ENCODE measurements around the gene GDI1. TPM values are rescaled to one million over a fixed set of nuclear protein-coding genes. Genes with fewer than 3 reads are reported as not detected.

The GDI1 gene
- total RNA-seq, 1 donor from 2014 or later, result 143 TPM

DNA sequence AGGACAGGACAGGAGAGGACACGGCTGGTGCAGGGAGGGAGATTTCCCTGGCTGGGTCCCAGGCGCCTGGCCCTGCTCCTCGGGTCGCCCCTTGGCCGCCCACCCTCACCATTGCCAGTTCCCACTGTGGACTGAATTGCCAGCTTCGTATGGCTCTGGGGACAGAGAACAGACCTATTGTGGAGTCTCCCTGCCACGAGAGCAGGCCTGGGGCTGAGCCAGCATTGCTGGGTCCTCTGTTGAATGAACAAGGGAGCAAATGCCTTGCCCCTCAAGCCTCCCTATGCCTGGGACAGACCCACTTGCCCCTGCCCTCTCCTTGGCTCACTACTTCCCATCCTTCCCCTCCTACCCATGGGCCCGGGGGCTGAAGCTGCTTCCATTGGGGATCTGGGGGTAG, 25.4 kb downstream of the GDI1 start:
- H3K4me1 ChIP-seq (ENCODE audit: insufficient read depth, low read length), result peaks cover 4% of the 10 kb centered on the region
- H3K27me3 ChIP-seq (ENCODE audit: insufficient read depth, low read length), result no peaks in the 10 kb centered on the region
- no peak overlapping the region for H3K4me2 ChIP-seq (ENCODE audit: low read length)
- H3K36me3 Mint-ChIP-seq (ENCODE audit: low read depth, unreplicated experiment), result no peaks in the 10 kb centered on the region
- FAIRE-seq (no peak), DNase-seq (ENCODE audit: low read depth) (no peak)
- no peaks in the 10 kb centered on the region for H3K27me3 Mint-ChIP-seq (ENCODE audit: low read depth, unreplicated experiment)
- H3K9me3 Mint-ChIP-seq (ENCODE audit: unreplicated experiment), result no peaks in the 10 kb centered on the region
- H3K4me3 ChIP-seq (ENCODE audit: insufficient read depth, low read depth, low read length), result no peak overlapping the region
- H3K36me3 ChIP-seq (ENCODE audit: insufficient read depth, low read length), result no peaks in the 10 kb centered on the region
- H4K20me1 ChIP-seq (ENCODE audit: insufficient read depth, low read length), result peaks cover 45% of the 10 kb centered on the region
- H3K27ac ChIP-seq (ENCODE audit: low read depth, low read length), result no peak overlapping the region
- H3K4me3 Mint-ChIP-seq (ENCODE audit: unreplicated experiment), result no peak overlapping the region
- no peaks in the 10 kb centered on the region for H3K4me1 Mint-ChIP-seq (ENCODE audit: low read depth, unreplicated experiment)
- no peak overlapping the region for H3K9ac ChIP-seq (ENCODE audit: low read length)
- H2AFZ ChIP-seq (ENCODE audit: low read depth, low read length), result no peak overlapping the region
- TF ChIP-seq EZH2 (IDR thresholded peaks at IDR 0.05; ENCODE audit: insufficient read depth, low read length), result no peak
- TF ChIP-seq, protein P1, sequence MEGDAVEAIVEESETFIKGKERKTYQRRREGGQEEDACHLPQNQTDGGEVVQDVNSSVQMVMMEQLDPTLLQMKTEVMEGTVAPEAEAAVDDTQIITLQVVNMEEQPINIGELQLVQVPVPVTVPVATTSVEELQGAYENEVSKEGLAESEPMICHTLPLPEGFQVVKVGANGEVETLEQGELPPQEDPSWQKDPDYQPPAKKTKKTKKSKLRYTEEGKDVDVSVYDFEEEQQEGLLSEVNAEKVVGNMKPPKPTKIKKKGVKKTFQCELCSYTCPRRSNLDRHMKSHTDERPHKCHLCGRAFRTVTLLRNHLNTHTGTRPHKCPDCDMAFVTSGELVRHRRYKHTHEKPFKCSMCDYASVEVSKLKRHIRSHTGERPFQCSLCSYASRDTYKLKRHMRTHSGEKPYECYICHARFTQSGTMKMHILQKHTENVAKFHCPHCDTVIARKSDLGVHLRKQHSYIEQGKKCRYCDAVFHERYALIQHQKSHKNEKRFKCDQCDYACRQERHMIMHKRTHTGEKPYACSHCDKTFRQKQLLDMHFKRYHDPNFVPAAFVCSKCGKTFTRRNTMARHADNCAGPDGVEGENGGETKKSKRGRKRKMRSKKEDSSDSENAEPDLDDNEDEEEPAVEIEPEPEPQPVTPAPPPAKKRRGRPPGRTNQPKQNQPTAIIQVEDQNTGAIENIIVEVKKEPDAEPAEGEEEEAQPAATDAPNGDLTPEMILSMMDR (IDR thresholded peaks at IDR 0.05; ENCODE audit: insufficient read depth, low read depth, low read length), result no peak
- H3K9me3 ChIP-seq (ENCODE audit: insufficient read depth, low read depth, low read length), result no peaks in the 10 kb centered on the region
- no peak overlapping the region for H3K27ac Mint-ChIP-seq (ENCODE audit: unreplicated experiment)
- peaks cover 50% of the 10 kb centered on the region for H3K79me2 ChIP-seq (ENCODE audit: insufficient read depth, low read length)

DNA sequence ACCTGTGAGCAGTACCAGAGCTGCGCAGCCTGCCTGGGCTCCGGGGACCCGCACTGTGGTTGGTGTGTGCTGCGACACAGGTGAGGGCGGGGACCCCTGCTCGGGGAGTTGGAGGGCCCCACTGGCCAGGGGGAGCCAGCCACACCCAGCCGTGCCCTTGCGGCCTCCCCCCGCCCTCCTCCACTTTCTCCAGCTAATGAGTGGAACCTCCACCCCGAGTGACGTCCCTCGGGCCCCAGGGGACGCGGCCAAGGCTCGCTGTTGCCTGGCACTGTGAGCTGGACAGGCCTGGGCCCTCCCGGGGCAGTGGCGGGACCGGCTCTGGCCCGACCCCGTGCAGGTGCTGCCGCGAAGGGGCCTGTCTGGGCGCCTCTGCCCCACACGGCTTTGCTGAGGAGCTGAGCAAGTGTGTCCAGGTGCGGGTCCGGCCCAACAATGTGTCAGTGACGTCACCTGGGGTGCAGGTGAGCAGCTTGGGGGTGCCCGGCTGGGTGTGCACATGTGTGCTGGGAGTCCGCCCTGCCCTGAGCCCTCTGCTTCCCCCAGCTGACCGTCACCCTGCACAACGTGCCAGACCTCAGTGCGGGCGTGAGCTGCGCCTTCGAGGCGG, 26.8 kb downstream of the GDI1 start:
- FAIRE-seq, result no peak
- H3K9me3 Mint-ChIP-seq (ENCODE audit: unreplicated experiment), result no peaks in the 10 kb centered on the region
- H3K4me1 Mint-ChIP-seq (ENCODE audit: low read depth, unreplicated experiment), result no peaks in the 10 kb centered on the region
- H3K36me3 ChIP-seq (ENCODE audit: insufficient read depth, low read length), result no peaks in the 10 kb centered on the region
- no peak for DNase-seq (ENCODE audit: low read depth)
- no peaks in the 10 kb centered on the region for H3K9me3 ChIP-seq (ENCODE audit: insufficient read depth, low read depth, low read length)
- no peaks in the 10 kb centered on the region for H3K27me3 ChIP-seq (ENCODE audit: insufficient read depth, low read length)
- no peaks in the 10 kb centered on the region for H3K27me3 Mint-ChIP-seq (ENCODE audit: low read depth, unreplicated experiment)
- no peak overlapping the region for H3K9ac ChIP-seq (ENCODE audit: low read length)
- H3K4me3 Mint-ChIP-seq (ENCODE audit: unreplicated experiment), result no peak overlapping the region
- peaks cover 4% of the 10 kb centered on the region for H3K4me1 ChIP-seq (ENCODE audit: insufficient read depth, low read length)
- no peak overlapping the region for H3K27ac ChIP-seq (ENCODE audit: low read depth, low read length)
- TF ChIP-seq EZH2 (IDR thresholded peaks at IDR 0.05; ENCODE audit: insufficient read depth, low read length), result no peak
- TF ChIP-seq, protein P1 (IDR thresholded peaks at IDR 0.05; ENCODE audit: insufficient read depth, low read depth, low read length), result no peak
- H3K27ac Mint-ChIP-seq (ENCODE audit: unreplicated experiment), result no peak overlapping the region
- H3K4me3 ChIP-seq (ENCODE audit: insufficient read depth, low read depth, low read length), result no peak overlapping the region
- H2AFZ ChIP-seq (ENCODE audit: low read depth, low read length), result no peak overlapping the region
- H3K4me2 ChIP-seq (ENCODE audit: low read length), result no peak overlapping the region
- H3K79me2 ChIP-seq (ENCODE audit: insufficient read depth, low read length), result peaks cover 45% of the 10 kb centered on the region
- H4K20me1 ChIP-seq (ENCODE audit: insufficient read depth, low read length), result peaks cover 43% of the 10 kb centered on the region
- no peaks in the 10 kb centered on the region for H3K36me3 Mint-ChIP-seq (ENCODE audit: low read depth, unreplicated experiment)

DNA sequence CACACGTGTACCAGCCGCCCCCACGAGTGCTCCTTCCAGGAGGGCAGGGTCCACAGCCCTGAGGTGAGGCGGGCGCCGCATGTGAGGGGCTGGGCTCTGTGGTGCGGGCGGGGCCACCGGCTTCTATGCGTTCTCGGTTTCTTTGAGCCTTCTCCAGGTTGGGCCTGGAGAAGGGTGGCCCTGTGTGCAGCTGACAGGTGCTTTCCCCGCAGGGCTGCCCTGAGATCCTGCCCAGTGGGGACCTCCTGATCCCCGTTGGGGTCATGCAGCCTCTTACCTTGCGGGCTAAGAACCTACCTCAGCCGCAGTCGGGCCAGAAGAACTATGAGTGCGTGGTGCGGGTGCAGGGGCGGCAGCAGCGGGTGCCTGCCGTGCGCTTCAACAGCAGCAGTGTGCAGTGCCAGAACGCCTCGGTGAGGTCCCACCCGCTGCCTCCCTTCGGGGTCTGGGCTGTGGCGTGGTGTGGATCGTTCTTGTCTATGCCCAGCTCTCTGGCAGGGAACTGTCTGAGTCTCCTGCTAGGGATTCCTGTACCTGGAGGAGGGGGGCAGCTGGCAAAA, 27.9 kb downstream of the GDI1 start:
- H3K79me2 ChIP-seq (ENCODE audit: insufficient read depth, low read length), result peaks cover 34% of the 10 kb centered on the region
- H3K9me3 ChIP-seq (ENCODE audit: insufficient read depth, low read depth, low read length), result no peaks in the 10 kb centered on the region
- H3K27me3 ChIP-seq (ENCODE audit: insufficient read depth, low read length), result no peaks in the 10 kb centered on the region
- Mint-ChIP-seq H3K27me3 (ENCODE audit: low read depth, unreplicated experiment) (no peaks in the 10 kb centered on the region), H3K4me1 (ENCODE audit: low read depth, unreplicated experiment) (no peaks in the 10 kb centered on the region), H3K27ac (ENCODE audit: unreplicated experiment) (no peak overlapping the region), H3K4me3 (ENCODE audit: unreplicated experiment) (no peak overlapping the region), H3K36me3 (ENCODE audit: low read depth, unreplicated experiment) (no peaks in the 10 kb centered on the region), H3K9me3 (ENCODE audit: unreplicated experiment) (no peaks in the 10 kb centered on the region)
- H2AFZ ChIP-seq (ENCODE audit: low read depth, low read length), result no peak overlapping the region
- no peaks in the 10 kb centered on the region for H3K4me1 ChIP-seq (ENCODE audit: insufficient read depth, low read length)
- no peak overlapping the region for H3K4me3 ChIP-seq (ENCODE audit: insufficient read depth, low read depth, low read length)
- no peak for TF ChIP-seq EZH2 (IDR thresholded peaks at IDR 0.05; ENCODE audit: insufficient read depth, low read length)
- TF ChIP-seq, protein P1 (IDR thresholded peaks at IDR 0.05; ENCODE audit: insufficient read depth, low read depth, low read length), result no peak
- FAIRE-seq (no peak), DNase-seq (ENCODE audit: low read depth) (no peak)
- no peak overlapping the region for H3K4me2 ChIP-seq (ENCODE audit: low read length)
- no peaks in the 10 kb centered on the region for H3K36me3 ChIP-seq (ENCODE audit: insufficient read depth, low read length)
- H4K20me1 ChIP-seq (ENCODE audit: insufficient read depth, low read length), result peaks cover 37% of the 10 kb centered on the region
- no peak overlapping the region for H3K27ac ChIP-seq (ENCODE audit: low read depth, low read length)
- H3K9ac ChIP-seq (ENCODE audit: low read length), result no peak overlapping the region

Data from astrocyte (in vitro differentiated cells and primary cell).